DMS153 treated with DMSO at 0.1 percent for 48 hours (cell line): ENCODE results near the gene KIT.

Experiments
- DNase-seq: peaks from one replicate; lab custom pipeline; 2025; ENCODE audit not compliant: unreplicated experiment; lab: John Stamatoyannopoulos, UW

The KIT gene

GRCh38 chr4:54743562-54743961 is 85.8 kb downstream of the KIT start:
- DNase-seq = no peak

DNA sequence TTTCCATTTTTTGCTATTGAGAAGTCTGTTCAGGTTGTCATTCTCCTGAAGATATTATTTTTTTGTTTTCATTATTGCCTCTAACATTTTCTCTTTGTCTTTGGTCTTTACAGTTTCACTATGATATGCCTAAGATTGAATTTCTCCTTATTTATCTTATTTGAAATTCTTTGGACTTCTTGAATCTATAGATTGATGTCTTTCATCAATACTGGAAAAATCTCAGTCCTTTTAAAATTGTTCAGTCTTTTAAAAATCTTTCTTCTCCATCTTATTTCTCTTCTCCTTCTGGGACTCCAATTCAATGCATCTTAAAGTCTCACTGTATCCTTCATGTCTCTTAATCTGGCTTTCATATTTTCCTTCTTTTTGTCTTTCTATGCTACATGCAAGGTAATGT is 86.7 kb downstream of the KIT start:
- DNase-seq = no peak

GRCh38 chr4:54745031-54745770 is 87.4 kb downstream of the KIT start:
- DNase-seq = no peak

GRCh38 chr4:54746218-54746617 is 88.5 kb downstream of the KIT start:
- DNase-seq = no peak

DNA sequence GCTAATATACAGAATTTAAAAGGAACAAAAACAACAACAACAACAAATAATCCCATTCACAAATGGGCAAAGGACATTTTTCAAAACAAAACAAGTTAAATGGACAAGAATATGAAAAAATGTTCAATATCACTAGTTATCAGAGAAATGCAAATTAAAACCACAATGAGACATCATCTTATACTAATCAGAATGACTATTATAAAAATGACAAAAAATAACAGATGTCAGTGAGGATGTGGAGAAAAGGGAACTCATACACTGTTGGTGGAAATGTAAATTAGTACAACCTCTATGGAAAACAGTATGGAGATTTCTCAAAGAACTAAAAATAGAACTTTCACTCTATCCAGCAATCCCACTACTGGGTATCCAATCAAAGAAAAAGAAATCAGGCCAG is 92.6 kb downstream of the KIT start:
- DNase-seq = no peak

DNA sequence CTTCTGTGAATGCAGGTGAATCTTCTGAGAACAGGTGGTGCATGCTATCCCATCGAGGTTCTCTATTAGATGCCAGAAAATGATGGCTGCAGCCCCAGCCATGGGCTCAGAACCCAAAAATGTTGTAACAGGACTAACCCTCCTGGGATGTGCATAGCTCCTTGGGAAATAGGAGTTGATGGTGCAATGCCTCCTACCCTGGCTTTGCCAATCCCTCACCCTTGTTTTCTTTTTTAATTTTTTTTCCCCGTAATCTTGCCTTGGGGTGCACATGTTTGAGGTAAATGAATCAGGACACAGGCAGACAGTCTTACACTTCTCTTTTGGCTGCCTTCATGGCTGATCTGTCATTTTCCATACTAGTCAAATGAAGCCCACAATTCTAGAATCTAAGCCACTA is 96.6 kb downstream of the KIT start:
- no peak for DNase-seq

DNA sequence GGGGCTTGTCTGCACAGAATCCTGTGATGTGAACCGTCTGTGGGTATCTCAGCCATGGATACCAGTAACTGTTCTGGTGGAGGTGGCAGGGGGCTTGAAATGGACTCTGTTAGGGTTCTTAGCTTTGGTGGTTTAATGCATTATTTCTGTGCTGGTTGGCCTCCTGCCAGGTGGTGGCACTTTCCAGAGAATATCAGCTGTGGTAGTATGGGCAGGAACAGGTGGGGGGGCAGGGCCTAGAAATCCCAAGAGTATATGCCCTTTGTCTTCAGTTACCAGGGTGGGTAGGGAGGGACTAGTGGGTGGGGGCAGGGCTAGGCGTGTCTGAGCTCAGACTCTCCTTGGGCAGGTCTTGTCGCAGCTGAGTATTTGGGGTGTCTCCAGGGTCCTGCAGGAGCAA is 106.7 kb downstream of the KIT start:
- no peak for DNase-seq

DNA sequence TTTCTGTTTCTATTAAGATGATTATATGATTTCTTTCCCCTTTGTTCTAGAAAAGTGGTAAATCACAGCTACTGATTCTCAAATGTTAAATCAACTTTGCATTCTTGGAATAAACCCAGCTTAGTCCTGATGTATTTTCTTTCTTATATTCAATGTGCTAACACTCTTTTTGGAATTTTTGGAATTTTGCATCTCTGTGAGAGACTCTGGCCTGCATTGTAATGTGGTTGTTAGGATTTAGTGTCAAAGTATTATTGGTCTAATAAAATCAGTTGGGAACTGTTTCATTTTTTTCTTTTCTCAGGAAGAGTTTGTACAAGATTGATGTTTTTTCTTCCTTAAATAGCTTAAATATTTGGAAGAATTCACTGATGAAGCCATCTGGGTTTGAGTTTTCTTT is 109.6 kb downstream of the KIT start:
- DNase-seq = no peak

- no peak for DNase-seq
These were observed 115.3 kb downstream of the KIT start for GRCh38 chr4:54773022-54773421.

DNA sequence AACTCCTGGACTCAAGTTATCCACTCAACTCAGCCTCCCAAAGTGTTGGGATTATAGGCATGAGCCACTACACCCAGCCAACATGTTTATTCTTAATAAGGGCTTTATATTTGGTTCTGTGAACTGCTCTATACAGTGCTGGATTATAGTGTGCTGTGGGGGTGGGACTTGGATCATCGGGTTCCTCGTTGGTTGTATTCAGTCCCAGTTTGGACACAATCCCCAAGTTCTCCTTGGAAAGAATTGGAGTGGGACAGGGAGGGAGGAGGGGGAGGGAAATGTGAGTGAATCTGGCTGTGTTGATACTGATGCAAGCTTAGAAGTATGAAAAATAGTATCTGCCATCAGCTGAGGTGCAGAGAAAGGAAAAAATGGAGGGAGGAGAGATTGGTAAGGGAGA is 121.3 kb downstream of the KIT start:
- no peak for DNase-seq

- no peak for DNase-seq
These were observed 121.9 kb downstream of the KIT start for GRCh38 chr4:54779476-54780148.

DNA sequence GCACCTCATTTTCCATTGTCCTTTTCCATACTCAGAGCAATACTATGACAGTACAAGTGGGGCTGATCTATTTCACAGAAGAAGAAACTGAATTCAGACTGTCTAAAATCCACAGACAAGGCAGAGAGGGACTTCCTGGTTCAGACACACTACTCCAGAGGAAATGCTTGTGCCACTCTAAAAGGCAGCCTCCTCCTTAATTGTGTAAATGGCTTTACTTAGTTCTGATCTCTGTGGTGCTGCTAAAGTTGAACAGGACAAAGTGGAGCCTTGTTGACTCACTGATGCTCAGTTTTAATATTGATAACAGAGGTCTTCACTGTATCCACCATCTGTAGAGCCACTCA is 122.4 kb downstream of the KIT start:
- no peak for DNase-seq

DNA sequence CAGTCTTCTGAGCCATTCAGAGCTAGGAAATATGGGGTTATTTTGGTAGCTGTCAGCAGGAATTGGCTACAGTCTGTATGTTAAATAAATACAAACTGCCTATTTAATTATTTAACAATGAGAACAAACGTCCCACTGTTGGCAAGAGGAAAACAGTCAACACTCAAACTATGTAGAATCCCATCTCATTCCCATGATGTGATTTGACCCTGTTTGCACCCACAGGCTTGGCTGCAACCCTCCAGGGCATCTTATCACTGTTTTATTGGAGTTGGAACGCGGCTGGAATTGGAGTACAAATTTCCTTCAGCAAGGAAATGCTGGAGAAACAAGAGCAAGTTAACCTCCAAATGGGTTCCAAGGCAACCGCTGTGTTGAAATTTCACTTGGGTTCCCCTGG is 124.0 kb downstream of the KIT start:
- no peak for DNase-seq

- DNase-seq = no peak
These were observed 125.8 kb downstream of the KIT start for GRCh38 chr4:54783402-54784110.

DNA sequence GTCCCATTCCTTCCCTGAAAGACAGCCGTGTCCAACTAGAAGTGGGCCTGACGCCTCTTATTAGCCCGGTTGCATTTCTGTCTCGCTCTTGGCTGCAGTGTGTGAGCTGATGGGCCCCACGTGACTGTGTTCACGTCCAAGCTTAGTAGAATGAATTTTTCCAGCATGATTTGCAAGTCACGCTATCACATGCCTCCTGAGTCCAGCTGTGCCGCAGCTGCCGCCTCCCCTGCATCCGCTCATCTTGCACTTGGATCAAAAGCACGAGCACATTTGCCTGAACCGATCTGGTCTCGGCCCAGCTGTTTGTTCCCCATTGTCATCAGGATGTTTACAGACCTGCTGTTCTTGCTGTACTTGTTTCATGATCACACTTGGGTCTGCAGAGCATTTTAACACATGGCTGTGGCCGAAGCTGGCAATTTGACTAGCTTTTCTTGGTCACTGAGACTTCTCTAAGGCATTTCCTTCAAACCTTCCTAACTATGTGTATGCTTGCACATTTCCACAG is 126.5 kb downstream of the KIT start:
- no peak for DNase-seq
